WTC11 (cell line): ENCODE results near the gene ZNRF1.

Experiments
- SMAD3 ChIP-seq: sonication (generic); formaldehyde crosslinking; IDR thresholded peaks from 2 replicates; pipeline ENCODE4 v1.8.0; 2022; ENCODE audit warnings: missing genetic modification reagents, mild to moderate bottlenecking, borderline replicate concordance
- TF ChIP-seq, protein P1 (sequence below): fragments of 200-600 bp; IDR thresholded peaks from 2 replicates; pipeline ENCODE4 v1.8.0; 2022; ENCODE audit warnings: antibody characterized with exemption
- TF ChIP-seq, protein P2 (sequence below): sonication (generic); formaldehyde crosslinking; IDR thresholded peaks from 2 replicates; pipeline ENCODE4 v1.8.1; 2023; ENCODE audit warnings: mild to moderate bottlenecking, moderate library complexity, missing genetic modification reagents
- TF ChIP-seq, protein P3 (sequence below): sonication (generic); formaldehyde crosslinking; conservative IDR thresholded peaks from 2 replicates; pipeline ENCODE4 v1.8.1; 2022; ENCODE audit warnings: mild to moderate bottlenecking, missing genetic modification reagents
- TF ChIP-seq, protein P4 (sequence below): sonication (generic); formaldehyde crosslinking; IDR thresholded peaks from 2 replicates; pipeline ENCODE4 v1.8.1; 2022; ENCODE audit warnings: missing genetic modification reagents, borderline replicate concordance

DNA sequence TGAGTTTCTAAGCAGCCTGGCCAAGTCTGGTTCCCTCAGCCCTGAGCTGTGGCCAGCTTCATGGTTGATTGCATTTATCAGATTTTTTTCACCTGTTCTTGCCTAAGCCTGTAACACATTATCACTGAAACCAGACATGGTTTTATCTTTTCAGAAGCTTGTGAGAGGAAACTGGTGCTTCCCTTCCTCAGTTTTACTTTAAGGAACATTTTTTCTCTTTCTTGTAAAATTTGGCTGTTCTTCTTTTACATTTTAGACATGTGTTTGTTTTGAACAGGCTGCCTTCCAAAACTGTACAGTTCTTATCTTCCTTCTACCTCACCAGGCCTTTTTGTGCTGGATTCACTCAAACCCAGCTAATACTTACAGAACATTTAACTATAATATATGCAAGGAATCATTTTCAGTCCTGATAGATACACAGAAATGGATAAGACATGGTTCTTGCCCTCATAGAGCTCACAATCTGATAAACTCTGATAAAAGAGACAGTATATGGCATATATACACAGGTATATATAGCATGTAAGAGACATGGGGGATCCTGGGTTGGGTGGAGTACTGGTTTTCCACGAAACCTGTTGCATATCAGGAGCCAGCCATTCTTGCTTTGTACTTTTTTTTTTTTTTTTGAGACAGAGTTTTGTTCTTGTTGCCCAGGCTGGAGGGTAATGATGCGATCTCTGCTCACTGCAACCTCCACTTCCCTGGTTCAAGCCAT, 44.5 kb downstream of the ZNRF1 start:
- TF ChIP-seq SMAD3 (CRISPR knock-in tag): no peak
- TF ChIP-seq, protein P1, sequence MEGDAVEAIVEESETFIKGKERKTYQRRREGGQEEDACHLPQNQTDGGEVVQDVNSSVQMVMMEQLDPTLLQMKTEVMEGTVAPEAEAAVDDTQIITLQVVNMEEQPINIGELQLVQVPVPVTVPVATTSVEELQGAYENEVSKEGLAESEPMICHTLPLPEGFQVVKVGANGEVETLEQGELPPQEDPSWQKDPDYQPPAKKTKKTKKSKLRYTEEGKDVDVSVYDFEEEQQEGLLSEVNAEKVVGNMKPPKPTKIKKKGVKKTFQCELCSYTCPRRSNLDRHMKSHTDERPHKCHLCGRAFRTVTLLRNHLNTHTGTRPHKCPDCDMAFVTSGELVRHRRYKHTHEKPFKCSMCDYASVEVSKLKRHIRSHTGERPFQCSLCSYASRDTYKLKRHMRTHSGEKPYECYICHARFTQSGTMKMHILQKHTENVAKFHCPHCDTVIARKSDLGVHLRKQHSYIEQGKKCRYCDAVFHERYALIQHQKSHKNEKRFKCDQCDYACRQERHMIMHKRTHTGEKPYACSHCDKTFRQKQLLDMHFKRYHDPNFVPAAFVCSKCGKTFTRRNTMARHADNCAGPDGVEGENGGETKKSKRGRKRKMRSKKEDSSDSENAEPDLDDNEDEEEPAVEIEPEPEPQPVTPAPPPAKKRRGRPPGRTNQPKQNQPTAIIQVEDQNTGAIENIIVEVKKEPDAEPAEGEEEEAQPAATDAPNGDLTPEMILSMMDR: no peak
- TF ChIP-seq, protein P2, sequence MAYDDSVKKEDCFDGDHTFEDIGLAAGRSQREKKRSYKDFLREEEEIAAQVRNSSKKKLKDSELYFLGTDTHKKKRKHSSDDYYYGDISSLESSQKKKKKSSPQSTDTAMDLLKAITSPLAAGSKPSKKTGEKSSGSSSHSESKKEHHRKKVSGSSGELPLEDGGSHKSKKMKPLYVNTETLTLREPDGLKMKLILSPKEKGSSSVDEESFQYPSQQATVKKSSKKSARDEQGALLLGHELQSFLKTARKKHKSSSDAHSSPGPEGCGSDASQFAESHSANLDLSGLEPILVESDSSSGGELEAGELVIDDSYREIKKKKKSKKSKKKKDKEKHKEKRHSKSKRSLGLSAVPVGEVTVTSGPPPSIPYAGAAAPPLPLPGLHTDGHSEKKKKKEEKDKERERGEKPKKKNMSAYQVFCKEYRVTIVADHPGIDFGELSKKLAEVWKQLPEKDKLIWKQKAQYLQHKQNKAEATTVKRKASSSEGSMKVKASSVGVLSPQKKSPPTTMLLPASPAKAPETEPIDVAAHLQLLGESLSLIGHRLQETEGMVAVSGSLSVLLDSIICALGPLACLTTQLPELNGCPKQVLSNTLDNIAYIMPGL (CRISPR knock-in tag): no peak
- TF ChIP-seq, protein P3, sequence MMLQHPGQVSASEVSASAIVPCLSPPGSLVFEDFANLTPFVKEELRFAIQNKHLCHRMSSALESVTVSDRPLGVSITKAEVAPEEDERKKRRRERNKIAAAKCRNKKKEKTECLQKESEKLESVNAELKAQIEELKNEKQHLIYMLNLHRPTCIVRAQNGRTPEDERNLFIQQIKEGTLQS (CRISPR knock-in tag): no peak
- TF ChIP-seq, protein P4, sequence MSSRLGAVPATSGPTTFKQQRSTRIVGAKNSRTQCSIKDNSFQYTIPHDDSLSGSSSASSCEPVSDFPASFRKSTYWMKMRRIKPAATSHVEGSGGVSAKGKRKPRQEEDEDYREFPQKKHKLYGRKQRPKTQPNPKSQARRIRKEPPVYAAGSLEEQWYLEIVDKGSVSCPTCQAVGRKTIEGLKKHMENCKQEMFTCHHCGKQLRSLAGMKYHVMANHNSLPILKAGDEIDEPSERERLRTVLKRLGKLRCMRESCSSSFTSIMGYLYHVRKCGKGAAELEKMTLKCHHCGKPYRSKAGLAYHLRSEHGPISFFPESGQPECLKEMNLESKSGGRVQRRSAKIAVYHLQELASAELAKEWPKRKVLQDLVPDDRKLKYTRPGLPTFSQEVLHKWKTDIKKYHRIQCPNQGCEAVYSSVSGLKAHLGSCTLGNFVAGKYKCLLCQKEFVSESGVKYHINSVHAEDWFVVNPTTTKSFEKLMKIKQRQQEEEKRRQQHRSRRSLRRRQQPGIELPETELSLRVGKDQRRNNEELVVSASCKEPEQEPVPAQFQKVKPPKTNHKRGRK (CRISPR knock-in tag): no peak
